Measurements from ENCODE around the gene C4orf50.

Gene C4orf50

DNA sequence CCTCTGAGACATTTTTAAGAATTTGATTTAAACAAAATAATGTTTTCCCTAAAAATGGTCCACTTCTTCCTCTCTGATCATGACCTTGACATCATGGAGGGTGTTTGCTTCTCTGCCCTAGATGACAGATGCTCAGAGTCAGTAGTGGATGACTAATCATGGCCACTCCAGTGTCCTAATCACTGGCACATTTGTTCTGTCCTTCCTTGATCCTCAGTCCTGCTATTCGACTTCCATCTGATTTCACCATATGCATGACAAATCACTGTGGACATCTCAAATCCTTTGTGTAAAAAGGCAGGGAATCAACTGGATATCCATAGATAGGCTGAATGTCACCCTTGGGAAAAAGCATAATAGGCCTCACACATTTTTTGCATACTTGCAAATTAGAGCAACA lies 134.3 kb downstream of the C4orf50 start:
- Histone ChIP-seq H3K4me2 (ENCODE audit: low read length) (no peak overlapping the region), H3K27ac (ENCODE audit: low read length) (no peak overlapping the region)

DNA sequence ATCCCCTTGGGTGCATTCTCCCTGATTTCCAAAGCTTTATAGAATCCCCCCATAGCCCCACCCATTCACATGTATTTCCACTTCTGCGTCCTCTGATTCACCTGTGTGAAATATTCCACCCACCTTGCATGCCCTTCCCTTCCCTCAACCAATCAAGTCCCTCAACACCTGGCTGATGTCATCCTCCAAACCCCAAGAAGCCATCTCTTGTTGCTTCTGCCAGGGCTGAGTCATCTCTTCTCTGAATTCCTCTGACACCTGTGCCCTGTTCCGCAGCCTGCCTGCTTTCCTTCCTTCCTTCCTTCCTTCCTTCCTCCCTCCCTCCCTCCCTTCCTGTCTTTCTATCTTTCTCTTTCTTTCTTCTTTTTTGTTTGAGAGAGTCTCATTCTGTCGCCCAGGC lies 135.3 kb downstream of the C4orf50 start:
- H3K4me1 ChIP-seq (ENCODE audit: low read length), result no peaks in the 10 kb centered on the region
- H3K9ac ChIP-seq (ENCODE audit: low read length), result no peak overlapping the region
- no peaks in the 10 kb centered on the region for H3K36me3 ChIP-seq (replicated peaks; ENCODE audit: low read depth, low read length)
- no peak overlapping the region for H3K27ac ChIP-seq (ENCODE audit: low read length)
- TF ChIP-seq, protein P1, sequence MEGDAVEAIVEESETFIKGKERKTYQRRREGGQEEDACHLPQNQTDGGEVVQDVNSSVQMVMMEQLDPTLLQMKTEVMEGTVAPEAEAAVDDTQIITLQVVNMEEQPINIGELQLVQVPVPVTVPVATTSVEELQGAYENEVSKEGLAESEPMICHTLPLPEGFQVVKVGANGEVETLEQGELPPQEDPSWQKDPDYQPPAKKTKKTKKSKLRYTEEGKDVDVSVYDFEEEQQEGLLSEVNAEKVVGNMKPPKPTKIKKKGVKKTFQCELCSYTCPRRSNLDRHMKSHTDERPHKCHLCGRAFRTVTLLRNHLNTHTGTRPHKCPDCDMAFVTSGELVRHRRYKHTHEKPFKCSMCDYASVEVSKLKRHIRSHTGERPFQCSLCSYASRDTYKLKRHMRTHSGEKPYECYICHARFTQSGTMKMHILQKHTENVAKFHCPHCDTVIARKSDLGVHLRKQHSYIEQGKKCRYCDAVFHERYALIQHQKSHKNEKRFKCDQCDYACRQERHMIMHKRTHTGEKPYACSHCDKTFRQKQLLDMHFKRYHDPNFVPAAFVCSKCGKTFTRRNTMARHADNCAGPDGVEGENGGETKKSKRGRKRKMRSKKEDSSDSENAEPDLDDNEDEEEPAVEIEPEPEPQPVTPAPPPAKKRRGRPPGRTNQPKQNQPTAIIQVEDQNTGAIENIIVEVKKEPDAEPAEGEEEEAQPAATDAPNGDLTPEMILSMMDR (IDR thresholded peaks at IDR 0.05; ENCODE audit: low read depth, low read length), result no peak
- no peak for TF ChIP-seq EZH2phosphoT487 (IDR thresholded peaks at IDR 0.05; ENCODE audit: low read depth)
- no peaks in the 10 kb centered on the region for H3K79me2 ChIP-seq (ENCODE audit: low read length)
- H4K20me1 ChIP-seq (ENCODE audit: insufficient read depth, low read length), result no peaks in the 10 kb centered on the region
- H3K4me3 ChIP-seq (ENCODE audit: low read length), result no peak overlapping the region
- no peak overlapping the region for H2AFZ ChIP-seq (ENCODE audit: low read depth, low read length)
- no peaks in the 10 kb centered on the region for H3K9me3 ChIP-seq (ENCODE audit: insufficient read depth, low read length)
- no peaks in the 10 kb centered on the region for H3K27me3 ChIP-seq (ENCODE audit: low read depth, low read length)
- no peak overlapping the region for H3K4me2 ChIP-seq (ENCODE audit: low read length)

More for the DNA sequence above, 134.3 kb downstream of the C4orf50 start:
- Histone ChIP-seq H3K36me3 (replicated peaks; ENCODE audit: low read depth, low read length) (no peaks in the 10 kb centered on the region), H3K27me3 (ENCODE audit: low read depth, low read length) (no peaks in the 10 kb centered on the region), H3K9ac (ENCODE audit: low read length) (no peak overlapping the region), H2AFZ (ENCODE audit: low read depth, low read length) (no peak overlapping the region), H3K79me2 (ENCODE audit: low read length) (no peaks in the 10 kb centered on the region), H3K9me3 (ENCODE audit: insufficient read depth, low read length) (no peaks in the 10 kb centered on the region), H4K20me1 (ENCODE audit: insufficient read depth, low read length) (no peaks in the 10 kb centered on the region), H3K4me1 (ENCODE audit: low read length) (no peaks in the 10 kb centered on the region), H3K4me3 (ENCODE audit: low read length) (no peak overlapping the region)
- TF ChIP-seq, protein P1 (IDR thresholded peaks at IDR 0.05; ENCODE audit: low read depth, low read length), result no peak
- no peak for TF ChIP-seq EZH2phosphoT487 (IDR thresholded peaks at IDR 0.05; ENCODE audit: low read depth)

DNA sequence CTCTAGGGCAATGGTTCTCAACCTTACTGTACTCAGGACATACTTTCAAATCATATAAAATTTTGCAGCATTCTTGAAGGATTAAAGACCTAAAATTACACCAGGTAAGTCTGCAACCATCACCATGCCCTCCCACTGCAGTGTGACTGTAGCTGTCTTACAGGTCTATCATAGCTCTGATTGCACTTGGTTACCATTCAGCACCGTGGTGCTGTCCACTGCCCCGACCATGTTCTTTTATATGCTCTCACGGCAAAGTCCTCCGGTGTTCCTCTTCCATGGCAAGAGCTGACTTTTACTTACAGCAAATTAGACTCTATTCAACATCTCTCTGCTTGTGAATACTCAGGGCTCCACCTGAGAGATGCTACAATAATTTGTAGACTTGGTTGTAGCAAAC lies 136.9 kb downstream of the C4orf50 start:
- H3K4me2 ChIP-seq (ENCODE audit: low read length), result no peak overlapping the region
- H3K4me3 ChIP-seq (ENCODE audit: low read length), result no peak overlapping the region
- H3K27ac ChIP-seq (ENCODE audit: low read length), result no peak overlapping the region
- no peak overlapping the region for H2AFZ ChIP-seq (ENCODE audit: low read depth, low read length)
- H3K9ac ChIP-seq (ENCODE audit: low read length), result no peak overlapping the region
- no peaks in the 10 kb centered on the region for H3K79me2 ChIP-seq (ENCODE audit: low read length)
- no peaks in the 10 kb centered on the region for H3K36me3 ChIP-seq (replicated peaks; ENCODE audit: low read depth, low read length)
- no peaks in the 10 kb centered on the region for H4K20me1 ChIP-seq (ENCODE audit: insufficient read depth, low read length)
- H3K9me3 ChIP-seq (ENCODE audit: insufficient read depth, low read length), result no peaks in the 10 kb centered on the region
- TF ChIP-seq, protein P1 (IDR thresholded peaks at IDR 0.05; ENCODE audit: low read depth, low read length), result no peak
- TF ChIP-seq EZH2phosphoT487 (IDR thresholded peaks at IDR 0.05; ENCODE audit: low read depth), result no peak
- H3K27me3 ChIP-seq (ENCODE audit: low read depth, low read length), result no peaks in the 10 kb centered on the region
- H3K4me1 ChIP-seq (ENCODE audit: low read length), result no peaks in the 10 kb centered on the region

DNA sequence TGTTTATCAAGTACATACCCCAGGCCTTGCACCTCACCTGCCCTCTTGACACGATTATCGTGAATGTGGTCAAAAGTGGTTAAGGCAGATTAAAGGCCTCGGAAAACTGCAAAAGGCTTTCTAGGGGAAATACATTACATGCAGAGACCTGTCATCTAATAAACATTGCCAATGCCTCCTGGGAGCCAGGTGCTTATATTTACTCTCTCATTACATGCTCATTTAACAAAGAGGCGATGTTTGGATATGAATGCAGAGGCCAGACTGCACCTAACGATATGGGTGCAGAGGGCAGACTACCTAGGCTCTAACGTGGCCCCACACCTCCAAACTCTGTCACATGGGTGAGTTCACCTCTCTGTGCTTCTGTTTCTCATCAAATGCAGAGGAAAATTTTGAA lies 139.9 kb downstream of the C4orf50 start:
- Histone ChIP-seq H3K79me2 (ENCODE audit: low read length) (no peaks in the 10 kb centered on the region), H3K9ac (ENCODE audit: low read length) (no peak overlapping the region), H3K9me3 (ENCODE audit: insufficient read depth, low read length) (no peaks in the 10 kb centered on the region), H3K36me3 (replicated peaks; ENCODE audit: low read depth, low read length) (no peaks in the 10 kb centered on the region), H3K4me3 (ENCODE audit: low read length) (no peak overlapping the region), H3K27me3 (ENCODE audit: low read depth, low read length) (no peaks in the 10 kb centered on the region), H3K27ac (ENCODE audit: low read length) (no peak overlapping the region), H2AFZ (ENCODE audit: low read depth, low read length) (no peak overlapping the region), H3K4me1 (ENCODE audit: low read length) (no peaks in the 10 kb centered on the region), H4K20me1 (ENCODE audit: insufficient read depth, low read length) (no peaks in the 10 kb centered on the region), H3K4me2 (ENCODE audit: low read length) (no peak overlapping the region)
- no peak for TF ChIP-seq EZH2phosphoT487 (IDR thresholded peaks at IDR 0.05; ENCODE audit: low read depth)
- TF ChIP-seq, protein P1 (IDR thresholded peaks at IDR 0.05; ENCODE audit: low read depth, low read length), result no peak
